ENCODE data around the gene TSFM.

The TSFM gene

DNA sequence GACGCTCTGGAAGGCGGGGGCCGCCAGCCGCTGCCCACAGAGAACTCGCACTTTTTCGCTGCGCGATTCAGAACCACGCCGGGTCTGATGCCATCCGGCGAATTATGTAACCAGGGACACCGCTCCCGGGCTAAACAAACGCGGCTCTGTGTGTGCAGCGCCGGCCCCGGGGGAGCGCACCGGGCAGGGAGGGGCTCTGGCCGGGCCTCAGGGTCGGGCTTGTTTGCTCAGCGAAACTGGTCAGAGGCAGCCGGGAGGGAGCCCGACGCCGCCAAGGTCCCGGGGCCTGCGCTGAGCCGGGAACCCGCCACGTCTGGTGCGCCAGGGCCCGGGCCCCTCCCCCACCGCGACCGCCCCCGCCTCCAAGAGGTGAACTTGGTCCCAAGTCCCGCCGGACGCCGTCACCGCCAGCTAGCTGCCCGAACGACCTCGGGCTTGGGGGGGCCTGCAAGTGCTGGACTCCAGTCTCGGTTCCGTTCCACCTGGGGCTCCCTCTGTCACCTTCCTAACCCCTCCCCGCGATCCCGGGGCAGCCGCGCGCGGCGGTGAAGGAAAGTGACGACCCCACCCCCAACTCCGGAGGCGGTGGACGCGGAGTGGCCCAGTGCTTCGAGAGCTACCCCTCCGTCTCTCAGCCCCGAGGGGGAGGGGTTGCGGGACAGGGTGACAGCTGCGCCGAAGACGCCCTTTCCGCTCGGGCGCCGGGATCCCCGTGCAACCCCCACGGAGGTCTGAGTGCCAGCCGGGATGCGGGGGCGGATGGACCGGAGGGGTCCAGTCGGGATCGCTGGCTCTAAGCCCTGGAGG lies 63.1 kb downstream of the TSFM start:
- TF ChIP-seq, protein P1, sequence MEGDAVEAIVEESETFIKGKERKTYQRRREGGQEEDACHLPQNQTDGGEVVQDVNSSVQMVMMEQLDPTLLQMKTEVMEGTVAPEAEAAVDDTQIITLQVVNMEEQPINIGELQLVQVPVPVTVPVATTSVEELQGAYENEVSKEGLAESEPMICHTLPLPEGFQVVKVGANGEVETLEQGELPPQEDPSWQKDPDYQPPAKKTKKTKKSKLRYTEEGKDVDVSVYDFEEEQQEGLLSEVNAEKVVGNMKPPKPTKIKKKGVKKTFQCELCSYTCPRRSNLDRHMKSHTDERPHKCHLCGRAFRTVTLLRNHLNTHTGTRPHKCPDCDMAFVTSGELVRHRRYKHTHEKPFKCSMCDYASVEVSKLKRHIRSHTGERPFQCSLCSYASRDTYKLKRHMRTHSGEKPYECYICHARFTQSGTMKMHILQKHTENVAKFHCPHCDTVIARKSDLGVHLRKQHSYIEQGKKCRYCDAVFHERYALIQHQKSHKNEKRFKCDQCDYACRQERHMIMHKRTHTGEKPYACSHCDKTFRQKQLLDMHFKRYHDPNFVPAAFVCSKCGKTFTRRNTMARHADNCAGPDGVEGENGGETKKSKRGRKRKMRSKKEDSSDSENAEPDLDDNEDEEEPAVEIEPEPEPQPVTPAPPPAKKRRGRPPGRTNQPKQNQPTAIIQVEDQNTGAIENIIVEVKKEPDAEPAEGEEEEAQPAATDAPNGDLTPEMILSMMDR (IDR thresholded peaks at IDR 0.05) = no peak
- Histone ChIP-seq H3K79me2 (peaks cover 50% of the 10 kb centered on the region), H3K27ac (peak overlapping the region; percentile 99), H3K4me2 (ENCODE audit: low read length) (peak overlapping the region; percentile 82), H3K9me3 (ENCODE audit: control insufficient read depth, low read length) (no peaks in the 10 kb centered on the region), H3K4me3 (ENCODE audit: low read depth, low read length) (peak overlapping the region; percentile 98), H2AFZ (peak overlapping the region; percentile 99), H3K4me1 (peaks cover 30% of the 10 kb centered on the region), H3K27me3 (ENCODE audit: control insufficient read depth, insufficient read depth, low read length) (no peaks in the 10 kb centered on the region), H3K36me3 (ENCODE audit: control insufficient read depth, insufficient read depth, low read length) (no peaks in the 10 kb centered on the region), H3K9ac (peak overlapping the region; percentile 91)

DNA sequence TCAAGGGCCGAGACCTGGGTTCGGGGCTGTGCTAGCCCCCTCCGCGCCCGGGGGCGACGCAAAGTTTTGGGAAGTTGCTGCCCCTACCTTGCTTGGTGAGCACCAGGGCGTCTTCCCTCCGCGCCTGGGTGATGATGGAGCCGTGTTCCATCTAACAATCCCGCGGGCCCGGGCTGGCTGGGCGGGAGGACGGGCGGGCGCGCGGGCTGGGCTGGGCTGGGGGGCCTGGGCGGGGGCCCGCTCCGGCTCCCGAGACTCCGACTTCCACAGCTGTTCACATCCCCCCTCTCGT lies 63.6 kb downstream of the TSFM start:
- Histone ChIP-seq H3K9me3 (ENCODE audit: control insufficient read depth, low read length) (no peaks in the 10 kb centered on the region), H3K4me1 (peaks cover 25% of the 10 kb centered on the region), H3K4me3 (ENCODE audit: low read depth, low read length) (peak overlapping the region; percentile 98), H3K79me2 (peaks cover 44% of the 10 kb centered on the region), H3K4me2 (ENCODE audit: low read length) (peak overlapping the region; percentile 82), H3K9ac (peak overlapping the region; percentile 91), H3K36me3 (ENCODE audit: control insufficient read depth, insufficient read depth, low read length) (no peaks in the 10 kb centered on the region), H3K27ac (peak overlapping the region; percentile 99), H2AFZ (peak overlapping the region; percentile 99), H3K27me3 (ENCODE audit: control insufficient read depth, insufficient read depth, low read length) (no peaks in the 10 kb centered on the region)
- TF ChIP-seq, protein P1 (IDR thresholded peaks at IDR 0.05) = no peak

DNA sequence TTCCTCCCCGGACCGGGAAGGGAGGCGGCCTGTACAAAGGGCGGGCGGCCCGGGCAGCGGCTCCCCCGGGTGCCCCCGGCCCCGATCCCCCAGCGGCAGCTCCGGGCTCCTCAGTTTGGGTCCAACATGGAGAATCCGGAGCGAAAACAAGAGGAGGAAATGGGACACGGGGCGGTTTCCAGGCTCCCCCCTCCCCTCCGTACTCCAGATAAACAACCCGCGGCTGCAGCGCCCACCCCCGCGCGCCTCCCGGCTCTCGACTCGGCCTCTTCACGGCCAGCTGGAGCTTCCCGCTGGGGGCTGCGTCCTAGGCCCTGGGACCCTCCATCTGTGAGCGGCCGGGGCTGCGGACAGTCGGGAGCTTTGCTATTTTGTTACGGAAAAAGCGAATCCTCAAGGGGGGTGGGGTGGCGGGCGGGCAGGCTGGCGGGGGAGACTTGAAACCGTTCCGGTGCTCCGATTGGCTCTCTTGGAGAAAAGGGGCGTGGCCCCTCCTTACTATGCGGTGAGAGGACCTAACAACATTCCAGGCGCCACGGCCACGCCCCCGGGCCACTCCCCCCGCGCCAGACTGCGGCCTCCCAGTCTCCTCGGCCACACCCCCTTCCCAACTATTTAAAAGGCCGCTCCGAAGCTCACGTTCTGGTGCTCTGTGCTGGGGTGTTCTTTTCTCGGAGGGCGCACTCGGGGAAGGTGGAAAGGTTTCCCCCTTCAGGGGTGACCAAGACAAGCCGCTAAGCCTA lies 64.2 kb downstream of the TSFM start, which contains the start of gene CTDSP2:
CTDSP2 (minus strand) TSS at position 153 of the 743 bp plus-strand sequence. CDS start 294 bp downstream, outside the sequence.
- Histone ChIP-seq H2AFZ (peak within 1 kb of the TSS; percentile 99), H3K27me3 (ENCODE audit: control insufficient read depth, insufficient read depth, low read length) (no peaks in the 10 kb centered on the region), H3K9ac (peak within 1 kb of the TSS; percentile 91), H3K36me3 (ENCODE audit: control insufficient read depth, insufficient read depth, low read length) (no peaks in the 10 kb centered on the region), H3K4me2 (ENCODE audit: low read length) (peak within 1 kb of the TSS; percentile 95), H3K27ac (peak within 1 kb of the TSS; percentile 99), H3K9me3 (ENCODE audit: control insufficient read depth, low read length) (no peaks in the 10 kb centered on the region), H3K4me1 (peaks cover 20% of the 10 kb centered on the region), H3K79me2 (peaks cover 39% of the 10 kb centered on the region), H3K4me3 (ENCODE audit: low read depth, low read length) (peak within 1 kb of the TSS; percentile 98)
- TF ChIP-seq, protein P1 (IDR thresholded peaks at IDR 0.05) = no peak

Data from parathyroid adenoma (tissue), 2 donors.